Measurements from ENCODE around the gene FKBP8. TPM values are rescaled to one million over a fixed set of nuclear protein-coding genes. Genes with fewer than 3 reads are reported as not detected.

The FKBP8 gene
- total RNA-seq, 2 experiments from 2014 or later: 200 to 201 TPM

GRCh38 chr19:18591735-18592385 is 48.5 kb upstream of the FKBP8 start:
- CTCF ChIA-PET (ENCODE audit: unreplicated experiment): no interaction called here
- no peak overlapping the region for H3K4me2 ChIP-seq (ENCODE audit: low read length)
- no peaks in the 10 kb centered on the region for H3K9me2 ChIP-seq (ENCODE audit: insufficient read depth, low read length)
- peaks cover 17% of the 10 kb centered on the region; the same call in 1 of the 2 replicates for H3K36me3 ChIP-seq (ENCODE audit: insufficient read depth, low read length)
- peaks cover 10% of the 10 kb centered on the region for H3K79me2 ChIP-seq (ENCODE audit: insufficient read depth, low read depth, low read length)
- TF ChIP-seq, protein P1, sequence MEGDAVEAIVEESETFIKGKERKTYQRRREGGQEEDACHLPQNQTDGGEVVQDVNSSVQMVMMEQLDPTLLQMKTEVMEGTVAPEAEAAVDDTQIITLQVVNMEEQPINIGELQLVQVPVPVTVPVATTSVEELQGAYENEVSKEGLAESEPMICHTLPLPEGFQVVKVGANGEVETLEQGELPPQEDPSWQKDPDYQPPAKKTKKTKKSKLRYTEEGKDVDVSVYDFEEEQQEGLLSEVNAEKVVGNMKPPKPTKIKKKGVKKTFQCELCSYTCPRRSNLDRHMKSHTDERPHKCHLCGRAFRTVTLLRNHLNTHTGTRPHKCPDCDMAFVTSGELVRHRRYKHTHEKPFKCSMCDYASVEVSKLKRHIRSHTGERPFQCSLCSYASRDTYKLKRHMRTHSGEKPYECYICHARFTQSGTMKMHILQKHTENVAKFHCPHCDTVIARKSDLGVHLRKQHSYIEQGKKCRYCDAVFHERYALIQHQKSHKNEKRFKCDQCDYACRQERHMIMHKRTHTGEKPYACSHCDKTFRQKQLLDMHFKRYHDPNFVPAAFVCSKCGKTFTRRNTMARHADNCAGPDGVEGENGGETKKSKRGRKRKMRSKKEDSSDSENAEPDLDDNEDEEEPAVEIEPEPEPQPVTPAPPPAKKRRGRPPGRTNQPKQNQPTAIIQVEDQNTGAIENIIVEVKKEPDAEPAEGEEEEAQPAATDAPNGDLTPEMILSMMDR (conservative IDR thresholded peaks at IDR 0.05; ENCODE audit: low read length): no peak
- TF ChIP-seq EZH2phosphoT487 (IDR thresholded peaks at IDR 0.05; ENCODE audit: borderline replicate concordance, low read depth, low read length): no peak
- H3K4me3 ChIP-seq (ENCODE audit: low read depth, low read length, poor library complexity, severe bottlenecking): no peak overlapping the region
- H3K27ac ChIP-seq (ENCODE audit: low read depth, low read length, poor library complexity, severe bottlenecking): no peak overlapping the region
- DNase-seq (ENCODE audit: low spot score): no peak
- H3K4me1 ChIP-seq (ENCODE audit: insufficient read depth, low read length, poor library complexity, severe bottlenecking): peaks cover 42% of the 10 kb centered on the region
- H2AFZ ChIP-seq (ENCODE audit: low read length): no peak overlapping the region
- H3K9me3 ChIP-seq (ENCODE audit: low read length): no peaks in the 10 kb centered on the region
- H4K20me1 ChIP-seq (ENCODE audit: insufficient read depth, low read length): no peaks in the 10 kb centered on the region
- intact Hi-C loops (cut with micrococcal nuclease; ENCODE audit: unreplicated experiment): no loop called here
- POLR2A ChIA-PET: interaction anchor here (1.1 kb wide), 1 partner anchor 47 kb away, joined by 3 read pairs; no protein-coding TSS in a partner anchor
- no TSS peak for BruUV-seq (replicated peaks)

DNA sequence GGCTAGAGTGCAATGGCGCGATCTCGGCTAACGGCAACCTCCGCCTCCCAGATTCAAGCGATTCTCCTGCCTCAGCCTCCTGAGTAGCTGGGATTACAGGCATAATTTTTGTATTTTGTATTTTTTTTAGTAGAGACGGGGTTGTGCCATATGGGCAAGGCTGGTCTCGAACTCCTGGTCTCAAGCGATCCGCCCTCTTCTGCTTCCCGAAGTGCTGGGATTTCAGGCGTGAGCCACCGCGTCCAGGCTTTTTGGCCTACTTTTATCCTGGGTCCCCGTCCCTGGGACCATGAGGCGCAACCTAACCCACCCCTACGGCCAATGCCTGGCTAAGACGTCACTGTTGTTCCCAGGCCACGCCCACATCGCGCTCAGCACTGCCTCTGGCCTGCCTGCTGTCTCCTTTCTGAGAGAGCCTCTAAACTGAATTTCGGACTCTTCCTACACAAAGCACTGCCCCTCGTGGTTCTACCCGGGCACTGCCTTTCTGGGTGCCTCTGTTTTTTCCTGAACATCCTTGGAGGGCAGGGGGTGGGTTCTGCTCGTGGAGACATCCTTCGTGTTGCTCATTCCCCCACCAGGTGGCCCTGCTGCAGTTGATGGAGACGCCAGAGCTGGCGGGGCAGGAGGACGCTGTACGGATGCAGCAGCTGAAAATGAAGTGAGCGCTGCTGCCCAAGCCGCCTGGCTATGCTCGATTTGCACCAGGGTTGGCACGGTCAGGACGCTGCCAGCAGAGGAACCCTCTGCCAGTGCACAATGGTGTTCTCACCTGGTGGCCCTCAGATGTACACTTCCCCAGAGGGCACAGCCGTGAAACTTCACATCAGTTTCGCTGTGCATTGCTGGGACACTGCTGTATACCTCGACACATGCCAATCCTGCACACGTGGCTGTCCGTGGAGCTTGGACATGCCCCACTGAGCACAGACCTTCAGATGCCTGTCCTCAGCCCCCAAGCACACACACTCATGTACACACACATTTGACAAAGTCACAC is 47.2 kb upstream of the FKBP8 start:
- peak overlapping the region; percentile 68 for H3K4me3 ChIP-seq (ENCODE audit: low read depth, low read length, poor library complexity, severe bottlenecking)

More for the DNA sequence above, 47.2 kb upstream of the FKBP8 start:
- TF ChIP-seq EZH2phosphoT487 (IDR thresholded peaks at IDR 0.05; ENCODE audit: borderline replicate concordance, low read depth, low read length): no peak
- TF ChIP-seq, protein P1 (conservative IDR thresholded peaks at IDR 0.05; ENCODE audit: low read length): peak; percentile 61
- Histone ChIP-seq H3K4me1 (ENCODE audit: insufficient read depth, low read length, poor library complexity, severe bottlenecking) (peaks cover 54% of the 10 kb centered on the region), H2AFZ (ENCODE audit: low read length) (no peak overlapping the region), H4K20me1 (ENCODE audit: insufficient read depth, low read length) (no peaks in the 10 kb centered on the region), H3K36me3 (ENCODE audit: insufficient read depth, low read length) (peaks cover 17% of the 10 kb centered on the region; the same call in 1 of the 2 replicates), H3K27ac (ENCODE audit: low read depth, low read length, poor library complexity, severe bottlenecking) (no peak overlapping the region), H3K79me2 (ENCODE audit: insufficient read depth, low read depth, low read length) (peaks cover 10% of the 10 kb centered on the region), H3K4me2 (ENCODE audit: low read length) (peak overlapping the region; percentile 68), H3K9me3 (ENCODE audit: low read length) (no peaks in the 10 kb centered on the region), H3K9me2 (ENCODE audit: insufficient read depth, low read length) (no peaks in the 10 kb centered on the region)
- DNase-seq (ENCODE audit: low spot score): no peak
- ChIA-PET POLR2A (interaction anchor here (0.7 to 1.0 kb wide), 2 partner anchors 39 to 727 kb away, joined by 4 read pairs; no protein-coding TSS in a partner anchor), CTCF (ENCODE audit: unreplicated experiment) (no interaction called here)
- intact Hi-C loops (cut with micrococcal nuclease; ENCODE audit: unreplicated experiment): no loop called here
- BruUV-seq (replicated peaks): TSS peak; percentile 81
